Non-pigmented ciliary epithelial cell (primary cell): ENCODE results near the gene RETN.

ENCODE experiments used
- DNase-seq: peaks from one replicate; pipeline ENCODE4 v3.0.0-alpha.2; 2010; ENCODE audit warnings: low read depth

Gene RETN

GRCh38 chr19:7706188-7706954 is 37.5 kb downstream of the RETN start:
- no peak for DNase-seq

GRCh38 chr19:7706955-7707456 is 38.2 kb downstream of the RETN start:
- no peak for DNase-seq

DNA sequence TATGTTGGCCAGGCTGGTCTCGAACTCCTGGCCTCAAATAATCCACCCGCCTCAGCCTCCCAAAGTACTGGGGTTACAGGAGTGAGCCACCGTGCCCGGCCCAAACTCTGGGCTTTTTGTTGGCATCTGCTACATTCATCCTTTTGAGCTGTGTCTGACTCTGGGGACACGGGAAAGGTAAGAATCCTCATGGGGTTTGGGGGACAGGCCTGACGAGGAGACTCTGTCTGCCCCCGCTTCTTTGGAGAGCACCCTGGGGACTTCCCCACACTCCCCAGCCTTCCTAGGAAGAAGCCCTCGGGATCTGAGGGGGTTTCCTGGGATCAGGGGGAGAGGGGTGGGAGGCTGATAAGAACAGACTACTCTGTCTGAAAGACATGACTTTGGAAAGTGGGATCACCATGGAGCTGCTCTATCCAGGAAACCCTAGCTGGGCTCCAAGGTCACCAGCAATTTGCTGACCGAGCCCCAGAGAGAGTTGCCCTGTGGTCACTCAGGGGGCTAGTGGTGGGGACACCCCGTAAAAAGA is 41.1 kb downstream of the RETN start:
- no peak for DNase-seq

- no peak for DNase-seq
Measured at GRCh38 chr19:7710616-7711015, 41.8 kb downstream of the RETN start.

- no peak for DNase-seq
Measured at GRCh38 chr19:7715671-7716070, 46.8 kb downstream of the RETN start.

DNA sequence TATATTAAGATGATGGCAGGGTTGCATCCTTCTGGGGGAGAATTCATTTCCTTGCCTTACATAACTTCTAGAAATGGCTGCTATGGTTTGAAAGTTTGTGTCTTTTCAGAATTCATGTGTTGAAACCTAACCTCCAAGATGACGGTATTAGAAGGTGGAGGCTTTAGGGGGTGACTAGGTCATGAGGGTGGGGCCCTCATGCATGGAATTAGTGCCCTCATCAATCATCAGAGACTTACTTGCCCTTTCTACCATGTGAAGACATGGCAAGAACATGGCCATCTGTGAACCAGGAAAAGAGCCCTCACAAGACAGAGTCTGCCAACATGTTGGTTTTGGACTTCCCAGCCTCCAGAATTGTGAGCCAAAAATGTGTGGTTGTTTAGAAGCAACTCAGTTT is 47.9 kb downstream of the RETN start:
- DNase-seq = no peak

GRCh38 chr19:7718668-7719067 is 49.8 kb downstream of the RETN start:
- DNase-seq = no peak
